H1 (cell line): ENCODE measurements around the gene LACTB.

Source experiments
- BRCA1 ChIP-seq: IDR thresholded peaks from 2 replicates; pipeline ENCODE4 v1.6.1; 2012; ENCODE audit warnings: low read depth, low read length, improper control_type of control experiment
- CTCF ChIP-seq, 3 experiments: IDR thresholded peaks; 1 replicate in 2 of 3; 2 replicates in 1 of 3; pipeline versions ENCODE4 v1.5.1 to v1.6.1; 2011; ENCODE audit warnings: low read length in 3 of 3, mild to moderate bottlenecking in 3 of 3, inconsistent platforms in 2 of 3, low read depth in 1 of 3, moderate library complexity in 1 of 3; ENCODE audit not compliant: insufficient read depth in 1 of 3; ENCODE audit errors: control extremely low read depth in 1 of 3
- POLR2AphosphoS5 ChIP-seq: IDR thresholded peaks from 2 replicates; pipeline ENCODE4 v1.6.1; 2011; ENCODE audit warnings: low read depth, low read length

DNA sequence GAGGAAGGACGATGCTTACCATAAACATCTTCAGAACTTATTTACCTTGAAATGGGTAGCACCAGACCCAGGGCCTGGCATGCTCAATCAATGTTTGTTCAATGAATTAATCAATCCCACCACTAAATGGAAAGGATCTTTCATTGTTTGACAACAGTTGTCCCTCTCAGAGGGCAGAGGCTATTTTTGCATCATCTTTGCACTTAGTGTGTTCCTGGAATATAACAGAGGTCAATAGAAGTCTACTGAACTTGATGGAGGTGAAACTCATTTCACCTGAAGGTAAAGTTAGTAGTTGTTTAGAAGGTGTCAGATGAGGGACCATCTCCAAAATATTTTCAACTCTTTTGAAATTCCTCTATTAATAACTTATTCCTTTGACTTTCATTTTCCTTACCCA is 36.9 kb upstream of the LACTB start:
- TF ChIP-seq CTCF (IDR thresholded peaks at IDR 0.05; ENCODE audit: control extremely low read depth in 1 of 3, insufficient read depth in 1 of 3, low read depth in 1 of 3, low read length in 3 of 3), result no peak
- no peak for TF ChIP-seq POLR2AphosphoS5
- no peak for TF ChIP-seq BRCA1
